Mucosa of stomach (tissue), 1 donor: ENCODE data around the gene PAXX.

Experiments
- H3K27me3 ChIP-seq: one replicate; pipeline ENCODE4 v1.7.0; 2013; ENCODE audit warnings: mild to moderate bottlenecking, low read length; ENCODE audit not compliant: control insufficient read depth, insufficient read depth
- H3K36me3 ChIP-seq: one replicate; pipeline ENCODE4 v1.7.0; 2013; ENCODE audit warnings: low read length; ENCODE audit not compliant: control insufficient read depth, insufficient read depth
- H3K4me1 ChIP-seq: one replicate; pipeline ENCODE4 v1.7.0; 2013; ENCODE audit warnings: mild to moderate bottlenecking, low read length; ENCODE audit not compliant: control insufficient read depth, insufficient read depth
- H3K4me3 ChIP-seq: one replicate; pipeline ENCODE4 v1.7.0; 2013; ENCODE audit warnings: low read length
- H3K9ac ChIP-seq: one replicate; pipeline ENCODE4 v1.7.0; 2013; ENCODE audit warnings: mild to moderate bottlenecking, low read length, moderate library complexity
- H3K9me3 ChIP-seq: one replicate; pipeline ENCODE4 v1.7.0; 2013; ENCODE audit warnings: mild to moderate bottlenecking, low read length, moderate library complexity; ENCODE audit not compliant: control insufficient read depth
- donor health status: Pancreatic carcinoma.

The PAXX gene

GRCh38 chr9:136956604-136957003 lies 35.6 kb upstream of the PAXX start:
- H3K9me3 ChIP-seq = no peaks in the 10 kb centered on the region
- H3K4me1 ChIP-seq = peaks cover 3% of the 10 kb centered on the region
- H3K9ac ChIP-seq = no peak overlapping the region
- no peak overlapping the region for H3K4me3 ChIP-seq
- no peaks in the 10 kb centered on the region for H3K27me3 ChIP-seq
- no peaks in the 10 kb centered on the region for H3K36me3 ChIP-seq

DNA sequence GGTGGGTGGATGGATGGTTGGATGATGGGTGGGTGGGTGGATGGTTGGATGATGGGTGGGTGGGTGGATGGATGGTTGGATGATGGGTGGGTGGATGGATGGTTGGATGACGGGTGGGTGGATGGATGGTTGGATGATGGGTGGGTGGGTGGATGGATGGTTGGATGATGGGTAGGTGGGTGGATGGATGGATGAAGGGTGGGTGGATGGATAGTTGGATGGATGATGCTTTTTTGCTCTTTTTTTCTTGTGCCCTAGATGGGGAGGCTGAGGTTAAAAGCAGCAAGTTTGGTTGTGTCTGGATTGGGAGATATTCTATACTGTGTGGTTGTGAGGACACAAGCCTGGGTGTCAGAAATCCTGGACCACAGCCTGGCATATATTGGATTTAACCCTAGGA lies 34.8 kb upstream of the PAXX start:
- H3K36me3 ChIP-seq = no peaks in the 10 kb centered on the region
- H3K9me3 ChIP-seq = no peaks in the 10 kb centered on the region
- no peaks in the 10 kb centered on the region for H3K27me3 ChIP-seq
- no peak overlapping the region for H3K4me3 ChIP-seq
- no peaks in the 10 kb centered on the region for H3K4me1 ChIP-seq
- no peak overlapping the region for H3K9ac ChIP-seq

DNA sequence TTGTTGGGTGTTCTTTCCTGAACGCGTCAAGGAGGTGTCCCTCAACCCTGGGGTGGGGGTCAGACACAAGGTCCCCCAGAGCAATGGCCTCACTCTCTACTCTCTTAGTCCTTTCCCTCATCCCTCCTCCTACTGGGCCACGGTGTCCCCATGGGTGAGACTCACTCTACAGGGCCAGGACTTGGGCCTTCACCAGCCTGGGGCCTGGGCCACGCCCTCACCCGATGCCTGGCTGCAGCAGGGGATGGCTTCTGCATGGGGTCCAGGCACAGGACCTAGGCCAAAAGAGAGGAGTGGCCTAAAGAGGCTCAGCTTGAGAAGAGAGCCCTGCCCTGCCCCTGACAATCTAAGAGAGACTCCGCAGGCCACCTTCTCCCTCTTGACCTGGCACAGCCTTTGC lies 34.3 kb upstream of the PAXX start:
- no peaks in the 10 kb centered on the region for H3K27me3 ChIP-seq
- H3K36me3 ChIP-seq = no peaks in the 10 kb centered on the region
- no peak overlapping the region for H3K9ac ChIP-seq
- no peaks in the 10 kb centered on the region for H3K4me1 ChIP-seq
- H3K9me3 ChIP-seq = no peaks in the 10 kb centered on the region
- H3K4me3 ChIP-seq = no peak overlapping the region

GRCh38 chr9:136958473-136958872 lies 33.7 kb upstream of the PAXX start:
- Histone ChIP-seq H3K27me3 (no peaks in the 10 kb centered on the region), H3K36me3 (no peaks in the 10 kb centered on the region), H3K4me3 (no peak overlapping the region), H3K9me3 (no peaks in the 10 kb centered on the region), H3K4me1 (no peaks in the 10 kb centered on the region), H3K9ac (no peak overlapping the region)

DNA sequence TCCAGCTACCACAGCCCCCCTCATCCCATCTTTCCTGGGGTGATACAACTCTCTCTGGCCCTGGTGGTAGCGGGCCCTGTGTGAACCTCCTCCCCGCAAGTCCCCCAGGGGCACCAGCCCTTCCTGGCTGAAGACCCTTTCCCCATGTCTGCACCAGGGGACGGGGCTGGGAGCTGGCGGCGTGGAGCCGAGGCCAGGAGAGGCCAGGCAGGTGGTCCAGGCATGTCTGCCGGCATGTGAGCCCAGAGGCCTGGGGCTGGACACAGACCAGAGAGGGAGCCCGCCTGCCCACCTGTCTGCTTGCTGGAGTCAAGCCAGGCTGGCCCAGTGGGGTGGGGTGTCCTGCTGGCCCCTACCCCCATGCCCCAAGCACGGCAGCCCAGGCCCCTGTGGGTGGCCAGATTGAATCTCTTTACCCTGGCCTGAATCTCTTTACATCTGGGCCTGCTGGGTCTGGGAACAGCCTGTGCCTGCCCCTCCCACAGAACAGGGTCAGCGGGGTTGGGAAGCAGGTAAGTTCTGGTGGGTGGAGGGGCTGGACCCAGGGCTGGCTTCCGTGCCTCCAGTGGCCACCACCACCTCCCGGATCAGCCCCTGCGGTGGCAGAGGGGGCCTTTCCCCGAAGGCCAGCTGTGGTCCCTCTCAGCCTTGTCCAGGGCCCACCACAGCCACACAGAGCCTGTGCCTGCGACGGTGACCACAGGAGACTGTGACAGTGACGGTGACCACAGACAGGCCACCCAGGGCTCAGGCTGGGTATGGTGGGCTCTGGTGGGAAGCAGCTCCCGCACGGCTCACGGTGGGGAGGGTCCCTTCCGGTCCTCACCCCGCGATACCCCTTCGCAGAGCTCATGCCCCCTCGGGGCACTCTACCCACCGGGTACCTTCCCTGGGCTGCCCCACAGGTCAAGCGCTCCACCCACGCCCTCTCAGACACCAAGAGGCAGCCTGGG lies 33.0 kb upstream of the PAXX start:
- Histone ChIP-seq H3K4me3 (no peak overlapping the region), H3K36me3 (no peaks in the 10 kb centered on the region), H3K27me3 (no peaks in the 10 kb centered on the region), H3K9me3 (no peaks in the 10 kb centered on the region), H3K4me1 (peaks cover 3% of the 10 kb centered on the region), H3K9ac (no peak overlapping the region)

DNA sequence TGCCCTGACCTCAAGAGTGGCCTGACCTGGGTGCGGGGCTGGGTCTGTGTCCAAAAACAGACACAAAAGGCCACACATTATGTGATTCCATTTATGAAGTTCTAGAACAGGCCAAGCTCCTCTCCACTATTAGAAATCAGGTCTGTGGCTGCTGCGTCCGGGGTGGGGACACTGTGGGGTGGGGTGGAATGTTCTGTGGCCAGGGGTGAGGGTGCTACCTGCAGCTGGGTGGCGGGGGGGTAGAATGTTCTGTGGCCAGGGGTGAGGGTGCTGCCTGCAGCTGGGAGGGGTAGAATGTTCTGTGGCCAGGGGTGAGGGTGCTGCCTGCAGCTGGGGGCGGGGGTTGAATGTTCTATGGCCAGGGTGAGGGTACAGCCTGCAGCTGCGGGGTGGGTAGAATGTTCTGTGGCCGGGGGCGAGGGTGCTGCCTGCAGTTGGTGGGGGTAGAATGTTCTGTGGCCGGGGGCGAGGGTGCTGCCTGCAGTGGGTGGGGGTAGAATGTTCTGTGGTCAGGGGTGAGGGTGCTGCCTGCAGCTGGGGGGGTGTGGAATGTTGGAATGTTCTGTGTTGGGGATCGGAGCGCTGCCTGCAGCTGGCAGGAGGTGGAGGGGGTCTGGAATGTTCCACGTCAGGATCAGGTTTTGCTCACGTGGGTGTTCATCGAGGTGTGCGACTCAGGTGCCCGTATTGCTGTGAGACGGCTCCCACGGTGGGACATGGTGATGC lies 31.8 kb upstream of the PAXX start:
- H3K4me3 ChIP-seq = no peak overlapping the region
- H3K36me3 ChIP-seq = no peaks in the 10 kb centered on the region
- H3K4me1 ChIP-seq = peaks cover 11% of the 10 kb centered on the region
- H3K27me3 ChIP-seq = no peaks in the 10 kb centered on the region
- no peak overlapping the region for H3K9ac ChIP-seq
- no peaks in the 10 kb centered on the region for H3K9me3 ChIP-seq

DNA sequence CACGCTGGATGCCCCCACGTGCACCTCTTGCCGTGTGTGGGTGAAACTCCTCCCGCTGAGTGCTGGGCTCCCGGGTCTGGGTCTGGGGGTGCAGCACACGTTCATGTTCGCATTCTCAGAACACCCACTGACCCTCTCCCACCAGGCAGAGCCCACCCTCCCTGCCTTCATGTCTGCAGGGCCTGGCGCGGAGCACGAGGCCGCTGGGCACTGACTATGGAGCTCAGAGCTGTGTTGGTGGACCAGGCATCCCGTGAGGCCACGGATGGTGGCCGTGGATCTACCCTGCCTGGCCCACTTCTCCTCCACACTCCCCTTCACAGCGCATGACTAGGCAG lies 31.3 kb upstream of the PAXX start:
- Histone ChIP-seq H3K36me3 (no peaks in the 10 kb centered on the region), H3K4me1 (peaks cover 11% of the 10 kb centered on the region), H3K4me3 (no peak overlapping the region), H3K9ac (no peak overlapping the region), H3K27me3 (peaks cover 3% of the 10 kb centered on the region), H3K9me3 (no peaks in the 10 kb centered on the region)

- Histone ChIP-seq H3K4me3 (no peak overlapping the region), H3K9me3 (no peaks in the 10 kb centered on the region), H3K27me3 (peaks cover 6% of the 10 kb centered on the region), H3K4me1 (peaks cover 11% of the 10 kb centered on the region), H3K9ac (no peak overlapping the region), H3K36me3 (no peaks in the 10 kb centered on the region)
Observed at GRCh38 chr9:136961279-136962065, 30.8 kb upstream of the PAXX start.

DNA sequence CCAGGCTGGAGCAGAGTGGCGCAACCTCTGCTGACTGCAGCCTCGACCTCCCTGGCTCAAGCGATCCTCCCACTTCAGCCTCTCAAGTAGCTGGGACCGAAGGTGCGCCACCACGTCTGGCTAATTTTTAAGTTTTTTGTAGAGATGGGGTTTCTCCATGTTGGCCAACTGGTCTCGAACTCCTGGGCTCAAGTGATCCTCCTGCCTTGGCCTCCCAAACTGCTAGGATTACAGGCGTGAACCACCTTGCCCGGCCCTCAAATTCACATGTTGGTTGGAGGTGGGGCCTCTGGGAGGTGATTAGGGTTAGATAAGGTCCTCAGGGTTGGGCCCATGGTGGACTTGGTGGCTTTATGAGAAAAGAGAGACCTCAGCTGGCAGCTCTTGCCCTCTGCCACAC lies 30.1 kb upstream of the PAXX start:
- no peak overlapping the region for H3K4me3 ChIP-seq
- H3K27me3 ChIP-seq = peaks cover 6% of the 10 kb centered on the region
- H3K9ac ChIP-seq = no peak overlapping the region
- no peaks in the 10 kb centered on the region for H3K36me3 ChIP-seq
- H3K4me1 ChIP-seq = peaks cover 11% of the 10 kb centered on the region
- H3K9me3 ChIP-seq = no peaks in the 10 kb centered on the region

DNA sequence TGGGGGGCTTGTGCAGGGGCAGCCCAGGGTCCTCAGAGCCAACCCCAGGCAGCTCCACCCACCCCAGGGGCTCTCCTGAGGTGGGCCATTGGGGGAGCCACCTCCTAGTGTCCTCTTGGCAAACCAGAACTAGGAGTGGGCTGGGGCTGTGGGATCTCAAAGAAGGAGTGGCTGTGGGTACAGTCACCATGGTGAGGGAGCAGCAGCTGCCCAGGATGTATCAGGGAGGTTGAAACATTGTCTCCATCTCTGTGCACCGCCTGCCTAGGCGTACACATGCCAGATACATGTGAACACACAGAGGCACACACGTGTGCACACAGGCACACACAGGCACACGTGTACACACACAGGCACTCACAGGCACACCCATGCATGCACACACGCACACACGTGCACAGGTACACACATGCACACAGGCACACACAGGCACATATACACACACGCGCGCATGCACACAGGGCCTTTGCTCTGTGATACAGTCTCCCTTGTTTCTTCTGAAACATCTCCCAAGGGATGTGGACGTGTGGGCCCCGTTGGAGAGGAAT lies 29.4 kb upstream of the PAXX start:
- H3K9me3 ChIP-seq = no peaks in the 10 kb centered on the region
- peaks cover 11% of the 10 kb centered on the region for H3K4me1 ChIP-seq
- no peaks in the 10 kb centered on the region for H3K36me3 ChIP-seq
- peaks cover 6% of the 10 kb centered on the region for H3K27me3 ChIP-seq
- no peak overlapping the region for H3K9ac ChIP-seq
- H3K4me3 ChIP-seq = no peak overlapping the region

- peaks cover 6% of the 10 kb centered on the region for H3K27me3 ChIP-seq
- no peak overlapping the region for H3K9ac ChIP-seq
- no peaks in the 10 kb centered on the region for H3K36me3 ChIP-seq
- no peaks in the 10 kb centered on the region for H3K9me3 ChIP-seq
- H3K4me3 ChIP-seq = no peak overlapping the region
- peaks cover 11% of the 10 kb centered on the region for H3K4me1 ChIP-seq
Observed at GRCh38 chr9:136963341-136963740, 28.9 kb upstream of the PAXX start.
